H1 (cell line): ENCODE measurements around the gene BRD1. TPM values are rescaled to one million over a fixed set of nuclear protein-coding genes. Genes with fewer than 3 reads are reported as not detected.

Experiments
- CTCF ChIA-PET: fragments of 300-600 bp; sonication (Branson Sonifier 250); formaldehyde crosslinking; loops from one replicate; lab custom pipeline; 2021; ENCODE audit not compliant: partially characterized antibody; lab: Charles Lee
- POLR2A ChIA-PET: fragments of 300-600 bp; sonication (Branson Sonifier 250); formaldehyde crosslinking; loops from one replicate; lab custom pipeline; 2021; ENCODE audit warnings: inconsistent platforms; ENCODE audit not compliant: partially characterized antibody; lab: Charles Lee
- DNase-seq, 2 experiments: peaks; one replicate each; pipeline versions ENCODE4 v3.0.0 to v3.0.0-alpha.2; 2010 to 2022; ENCODE audit warnings: low spot score in 2 of 2, low read depth in 1 of 2, mixed read lengths in 1 of 2
- FAIRE-seq: peaks from 2 replicates; lab custom pipeline; 2011; peaks lifted over from hg19 to GRCh38; lab: Jason Lieb, UNC
- H2AFZ ChIP-seq: 2 replicates; pipeline ENCODE4 v1.8.1; 2012; ENCODE audit warnings: low read length, inconsistent platforms
- H2AK5ac ChIP-seq: 2 replicates; pipeline ENCODE4 v1.6.1; 2013; ENCODE audit warnings: low read depth, low read length
- H2BK120ac ChIP-seq: replicated peaks from 2 replicates; pipeline ENCODE3; 2013; ENCODE audit warnings: low read depth, low read length, inconsistent platforms
- H2BK12ac ChIP-seq: 2 replicates; pipeline ENCODE4 v1.6.1; 2013; ENCODE audit warnings: low read depth, low read length
- H2BK15ac ChIP-seq: 2 replicates; pipeline ENCODE4 v1.6.1; 2013; ENCODE audit warnings: low read length
- H2BK20ac ChIP-seq: 2 replicates; pipeline ENCODE4 v1.6.1; 2013; ENCODE audit warnings: low read length
- H2BK5ac ChIP-seq: 2 replicates; pipeline ENCODE4 v1.6.1; 2013; ENCODE audit warnings: low read depth, low read length
- H3K14ac ChIP-seq: 2 replicates; pipeline ENCODE4 v1.6.1; 2013; ENCODE audit warnings: inconsistent platforms; ENCODE audit not compliant: insufficient read length
- H3K18ac ChIP-seq: 2 replicates; pipeline ENCODE4 v1.6.1; 2013; ENCODE audit warnings: low read length; ENCODE audit errors: extremely low read depth
- H3K23ac ChIP-seq: 2 replicates; pipeline ENCODE4 v1.6.1; 2013; ENCODE audit warnings: inconsistent platforms; ENCODE audit not compliant: insufficient read length
- H3K23me2 ChIP-seq: 2 replicates; pipeline ENCODE4 v1.6.1; 2013; ENCODE audit warnings: low read depth, low read length
- H3K27ac ChIP-seq: 2 replicates; pipeline ENCODE4 v1.6.1; 2011; ENCODE audit warnings: low read depth, low read length, inconsistent platforms
- H3K27me3 ChIP-seq, 4 experiments: replicated peaks in 1 of 4; 1 replicate in 1 of 4; 2 replicates in 3 of 4; pipeline versions ENCODE4 v1.6.1 to v1.8.1; 2011 to 2013; ENCODE audit warnings: low read length in 3 of 4, mild to moderate bottlenecking in 3 of 4, inconsistent platforms in 2 of 4, mixed read lengths in 2 of 4, moderate library complexity in 1 of 4; ENCODE audit not compliant: control insufficient read depth in 3 of 4, insufficient read depth in 3 of 4; ENCODE audit errors: extremely low read depth in 1 of 4
- H3K36me3 ChIP-seq, 4 experiments: 2 replicates each; pipeline versions ENCODE4 v1.6.1 to v1.8.1; 2011 to 2013; ENCODE audit warnings: mild to moderate bottlenecking in 4 of 4, low read length in 3 of 4, moderate library complexity in 2 of 4, control low read depth in 1 of 4, inconsistent platforms in 1 of 4; ENCODE audit not compliant: insufficient read depth in 4 of 4, control insufficient read depth in 2 of 4
- H3K4ac ChIP-seq: replicated peaks from 2 replicates; pipeline ENCODE3; 2013; ENCODE audit warnings: low read length, low read depth, mixed read lengths, inconsistent platforms; ENCODE audit not compliant: insufficient read length
- H3K4me1 ChIP-seq, 4 experiments: replicated peaks in 1 of 4; 1 replicate in 1 of 4; 2 replicates in 3 of 4; pipeline versions ENCODE4 v1.6.1 to v1.8.1; 2011 to 2013; ENCODE audit warnings: low read length in 3 of 4, inconsistent platforms in 2 of 4, mixed read lengths in 1 of 4; ENCODE audit not compliant: insufficient read depth in 4 of 4, control insufficient read depth in 3 of 4
- H3K4me2 ChIP-seq, 2 experiments: 2 replicates each; pipeline versions ENCODE4 v1.6.1 to v1.8.1; 2011 to 2013; ENCODE audit warnings: low read depth in 2 of 2, low read length in 2 of 2, control low read depth in 1 of 2, inconsistent platforms in 1 of 2, mild to moderate bottlenecking in 1 of 2; ENCODE audit not compliant: insufficient read depth in 1 of 2
- H3K4me3 ChIP-seq, 4 experiments: fragments of 200-600, 300-600 bp in 1 of 4; sonication (generic), shearing (Covaris generic), sonication (Bioruptor Twin) in 1 of 4; 2 replicates each; pipeline versions ENCODE4 v1.5.1 to v1.8.1; 2011 to 2016; ENCODE audit warnings: low read length in 4 of 4, low read depth in 3 of 4, control low read depth in 2 of 4, inconsistent platforms in 2 of 4, mild to moderate bottlenecking in 2 of 4, mixed read lengths in 1 of 4, moderate library complexity in 1 of 4; ENCODE audit not compliant: insufficient read depth in 2 of 4; ENCODE audit errors: extremely low read depth in 1 of 4
- H3K56ac ChIP-seq: replicated peaks from 2 replicates; pipeline ENCODE3; 2013; ENCODE audit warnings: low read depth, mild to moderate bottlenecking, mixed read lengths, low read length, inconsistent platforms; ENCODE audit not compliant: insufficient read length
- H3K79me1 ChIP-seq: 2 replicates; pipeline ENCODE4 v1.6.1; 2013; ENCODE audit warnings: low read depth, low read length, control low read depth
- H3K79me2 ChIP-seq, 2 experiments: 2 replicates each; pipeline versions ENCODE4 v1.6.1 to v1.8.1; 2012 to 2013; ENCODE audit warnings: low read length in 2 of 2, mild to moderate bottlenecking in 2 of 2, inconsistent platforms in 1 of 2; ENCODE audit not compliant: insufficient read depth in 2 of 2, control insufficient read depth in 1 of 2
- H3K9ac ChIP-seq, 4 experiments: replicated peaks in 1 of 4; 1 replicate in 1 of 4; 2 replicates in 3 of 4; pipeline versions ENCODE4 v1.6.1 to v1.8.1; 2011 to 2013; ENCODE audit warnings: low read depth in 3 of 4, low read length in 3 of 4, control low read depth in 2 of 4, mild to moderate bottlenecking in 2 of 4, moderate library complexity in 2 of 4, inconsistent platforms in 1 of 4; ENCODE audit errors: extremely low read depth in 1 of 4
- H3K9me3 ChIP-seq, 2 experiments: 2 replicates each; pipeline versions ENCODE4 v1.6.1 to v1.8.1; 2012 to 2013; ENCODE audit warnings: mild to moderate bottlenecking in 2 of 2, moderate library complexity in 2 of 2, control low read depth in 1 of 2, inconsistent platforms in 1 of 2, low read depth in 1 of 2, low read length in 1 of 2, mixed read lengths in 1 of 2; ENCODE audit not compliant: insufficient read depth in 2 of 2
- H4K20me1 ChIP-seq, 2 experiments: replicated peaks in 1 of 2; 2 replicates each; pipeline versions ENCODE3 to v1.8.1; 2011 to 2013; ENCODE audit warnings: inconsistent platforms in 2 of 2, low read length in 2 of 2, mild to moderate bottlenecking in 1 of 2; ENCODE audit not compliant: insufficient read depth in 2 of 2, control insufficient read depth in 1 of 2
- H4K5ac ChIP-seq: 2 replicates; pipeline ENCODE4 v1.6.1; 2013; ENCODE audit warnings: low read length, low read depth, mixed read lengths, inconsistent platforms; ENCODE audit not compliant: insufficient read length
- H4K8ac ChIP-seq: 2 replicates; pipeline ENCODE4 v1.8.0; 2013; ENCODE audit warnings: mild to moderate bottlenecking, moderate library complexity, low read length, inconsistent platforms; ENCODE audit not compliant: insufficient read depth; ENCODE audit errors: extremely low read depth
- H4K91ac ChIP-seq: replicated peaks from 2 replicates; pipeline ENCODE3; 2013; ENCODE audit warnings: low read length, mixed read lengths, inconsistent platforms; ENCODE audit not compliant: insufficient read length
- ATF3 ChIP-seq: IDR thresholded peaks from 2 replicates; pipeline ENCODE4 v1.6.1; 2011; ENCODE audit warnings: low read depth, mild to moderate bottlenecking, low read length; ENCODE audit not compliant: insufficient read depth
- CTBP2 ChIP-seq: IDR thresholded peaks from 2 replicates; pipeline ENCODE4 v1.7.0; 2011; ENCODE audit warnings: borderline replicate concordance, mild to moderate bottlenecking, moderate library complexity, mixed read lengths, low read length; ENCODE audit not compliant: insufficient read depth, insufficient read length
- E2F6 ChIP-seq: IDR thresholded peaks from 2 replicates; pipeline ENCODE4 v1.6.1; 2012; ENCODE audit warnings: inconsistent platforms
- EGR1 ChIP-seq: IDR thresholded peaks from 2 replicates; pipeline ENCODE4 v1.6.1; 2011; ENCODE audit warnings: low read depth, low read length, borderline replicate concordance
- HDAC6 ChIP-seq: IDR thresholded peaks from one replicate; pipeline ENCODE4 v1.7.1; 2012; ENCODE audit warnings: low read depth, mild to moderate bottlenecking, inconsistent platforms, low read length, moderate library complexity
- KDM1A ChIP-seq: fragments of 200-600, 300-600 bp; sonication (generic); IDR thresholded peaks from 2 replicates; pipeline ENCODE4 v1.7.1; 2016; ENCODE audit warnings: mild to moderate bottlenecking, low read length, borderline replicate concordance
- PHF8 ChIP-seq: fragments of 200-600 bp; sonication (generic); conservative IDR thresholded peaks from 2 replicates; pipeline ENCODE4 v1.7.1; 2012; ENCODE audit warnings: low read depth, mild to moderate bottlenecking, inconsistent platforms, low read length, moderate library complexity
- RXRA ChIP-seq: IDR thresholded peaks from 2 replicates; pipeline ENCODE4 v1.6.1; 2011; ENCODE audit warnings: low read depth, mild to moderate bottlenecking, low read length, moderate library complexity; ENCODE audit not compliant: insufficient read depth
- SP2 ChIP-seq: IDR thresholded peaks from 2 replicates; pipeline ENCODE4 v1.6.1; 2012; ENCODE audit warnings: mild to moderate bottlenecking, low read length, inconsistent platforms
- TCF12 ChIP-seq: IDR thresholded peaks from 2 replicates; pipeline ENCODE4 v1.6.1; 2011; ENCODE audit warnings: low read depth, mild to moderate bottlenecking, low read length
- WGBS, 2 experiments: shearing (Covaris generic) in 1 of 2; methylation state at CpG; one replicate each; pipeline versions ENCODE4 v1.1.6 to v1.1.7; 2013 to 2015; ENCODE audit warnings: low lambda C conversion rate in 2 of 2, mixed read lengths in 2 of 2, inconsistent platforms in 1 of 2, low coverage in 1 of 2, missing lambda C conversion rate in 1 of 2; ENCODE audit not compliant: insufficient replicate concordance in 2 of 2, insufficient coverage in 1 of 2, insufficient read length in 1 of 2; ENCODE audit errors: extremely low coverage in 1 of 2, missing lambda C conversion rate in 1 of 2; 5-methylcytosine and 5-hydroxymethylcytosine counted together
- polyA plus RNA-seq, 7 experiments: library from polyadenylated mRNA; depleted of rRNA in 3 of 7; stranded (reverse) in 5 of 7; unstranded in 2 of 7; fragments of >200 nt in 5 of 7; fragments of 200-250 nt in 2 of 7; gene quantifications; 1 replicate in 5 of 7; 2 replicates in 1 of 7; 4 replicates in 1 of 7; pipeline versions ENCODE4 v1.2.1 to v1.2.3, GENCODE V29; 2011 to 2013; ENCODE audit warnings: missing spikeins in 2 of 7, mixed read lengths in 2 of 7
- total RNA-seq: library from RNA; stranded (reverse); fragmentation: NEBNext Ultra II Directional; extraction: Animal tissue kit (Norgen Biotek cat#: 25700); gene quantifications from 2 replicates; pipeline ENCODE4 v1.2.1, GENCODE V29; 2021

The BRD1 gene
- total and polyA plus RNA-seq, 2 of the 8 experiments (the other 6 are each of a cell fraction or from before 2014, with no cell fraction given) = 6.8 to 34.0 TPM

- H4K20me1 ChIP-seq = peaks cover 17 to 32% of the 10 kb centered on the region in 2 experiments
- TF ChIP-seq E2F6 = no peak
- no peak for TF ChIP-seq PHF8
- TF ChIP-seq CTBP2 = no peak
- no peak for TF ChIP-seq KDM1A
- TF ChIP-seq RXRA = no peak
- TF ChIP-seq TCF12 = no peak
- no peak for TF ChIP-seq SP2
- TF ChIP-seq HDAC6 = no peak
- TF ChIP-seq ATF3 = no peak
- no peak for TF ChIP-seq EGR1
Observed at GRCh38 chr22:49856766-49857618, 29.3 kb upstream of the BRD1 start.

More at GRCh38 chr22:49856766-49857618, 29.3 kb upstream of the BRD1 start:
- ChIA-PET CTCF (interaction anchor here (1.1 to 1.4 kb wide), 3 partner anchors 9 to 89 kb away, joined by 3 to 5 read pairs (median 5); no protein-coding TSS in a partner anchor), POLR2A (interaction anchor here (1.9 kb wide), 1 partner anchor 11 kb away, joined by 4 read pairs; no protein-coding TSS in a partner anchor)
- 88% methylated on average over 18 of the region's 31 CpGs; no CpG with 5 or more reads in 1 of the 2 experiments for WGBS, 2 experiments
- DNase-seq (no peak), FAIRE-seq (no peak)
- Histone ChIP-seq H2BK12ac (no peak overlapping the region), H2BK15ac (0 out of 2 replicates have a peak overlapping the region, but pooled peaks have one; percentile 18), H3K4me1 (peaks cover 0 to 6% (median 5%) of the 10 kb centered on the region in 4 experiments; a peak in 5 of 7 replicates), H3K4ac (no peak overlapping the region), H3K23ac (no peak overlapping the region), H4K8ac (no peak overlapping the region), H2BK120ac (no peak overlapping the region), H3K18ac (no peak overlapping the region; the same call in 1 of the 2 replicates), H3K23me2 (peaks cover 9% of the 10 kb centered on the region), H3K27ac (no peak overlapping the region), H2AK5ac (no peak overlapping the region), H2BK20ac (no peak overlapping the region), H3K36me3 (no peaks in the 10 kb centered on the region), H3K56ac (no peak overlapping the region), H3K9me3 (no peaks in the 10 kb centered on the region), H3K79me1 (peaks cover 26% of the 10 kb centered on the region), H4K91ac (peak overlapping the region; percentile 42), H3K4me2 (no peak overlapping the region), H4K5ac (no peak overlapping the region), H2AFZ (no peak overlapping the region), H3K79me2 (peaks cover 11 to 73% of the 10 kb centered on the region in 2 experiments; a peak in 3 of 4 replicates), H3K9ac (no peak overlapping the region), H2BK5ac (no peak overlapping the region), H3K27me3 (peaks cover 0 to 9% (median 6%) of the 10 kb centered on the region in 4 experiments; a peak in 5 of 7 replicates), H3K14ac (no peak overlapping the region), H3K4me3 (no peak overlapping the region)
